Hepatocyte (in vitro differentiated cells): ENCODE data around the gene UBR3. TPM values are rescaled to one million over a fixed set of nuclear protein-coding genes. Genes with fewer than 3 reads are reported as not detected.

ENCODE experiments used
- DNase-seq: peaks from one replicate; pipeline ENCODE4 v3.0.0-alpha.2; 2016; ENCODE audit warnings: low spot score
- H2AFZ ChIP-seq: fragments of 200-600 bp; sonication (generic); 2 replicates; pipeline ENCODE4 v1.6.0; 2016; ENCODE audit warnings: antibody characterized with exemption, mild to moderate bottlenecking
- H3K27ac ChIP-seq: fragments of 200-600 bp; sonication (generic); 2 replicates; pipeline ENCODE4 v1.5.1; 2016; ENCODE audit warnings: mild to moderate bottlenecking
- H3K27me3 ChIP-seq: fragments of 200-600 bp; sonication (generic); 2 replicates; pipeline ENCODE4 v1.6.1; 2016
- H3K36me3 ChIP-seq: fragments of 200-600 bp; sonication (generic); replicated peaks from 2 replicates; pipeline ENCODE4 v1.5.1; 2016; ENCODE audit warnings: low read depth; ENCODE audit not compliant: insufficient read depth
- H3K4me1 ChIP-seq: fragments of 200-600 bp; sonication (generic); 2 replicates; pipeline ENCODE4 v1.5.1; 2016; ENCODE audit warnings: mild to moderate bottlenecking, moderate library complexity; ENCODE audit not compliant: insufficient read depth
- H3K4me2 ChIP-seq: fragments of 200-600 bp; sonication (generic); 2 replicates; pipeline ENCODE4 v1.6.0; 2016
- H3K4me3 ChIP-seq: fragments of 200-600 bp; sonication (generic); 2 replicates; pipeline ENCODE4 v1.5.1; 2016; ENCODE audit warnings: mild to moderate bottlenecking
- H3K79me2 ChIP-seq: fragments of 200-600 bp; sonication (generic); 2 replicates; pipeline ENCODE4 v1.6.0; 2017; ENCODE audit warnings: mild to moderate bottlenecking
- H3K9me2 ChIP-seq: fragments of 200-600 bp; sonication (generic); replicated peaks from 2 replicates; pipeline ENCODE4 v1.6.0; 2017; ENCODE audit warnings: mild to moderate bottlenecking; ENCODE audit not compliant: insufficient read depth
- H3K9me3 ChIP-seq: fragments of 200-600 bp; sonication (generic); 2 replicates; pipeline ENCODE4 v1.5.1; 2016; ENCODE audit warnings: low read depth, mild to moderate bottlenecking
- H4K20me1 ChIP-seq: fragments of 200-600 bp; sonication (generic); 2 replicates; pipeline ENCODE4 v1.6.0; 2016; ENCODE audit warnings: mild to moderate bottlenecking; ENCODE audit not compliant: insufficient read depth, poor library complexity, severe bottlenecking
- CTCF ChIP-seq: fragments of 200-600 bp; sonication (generic); IDR thresholded peaks from 2 replicates; pipeline ENCODE4 v1.5.1; 2016; ENCODE audit warnings: antibody characterized with exemption, mild to moderate bottlenecking; ENCODE audit not compliant: poor library complexity
- EZH2 ChIP-seq: fragments of 200-600 bp; sonication (generic); IDR thresholded peaks from 2 replicates; pipeline ENCODE4 v1.6.1; 2016; ENCODE audit warnings: antibody characterized with exemption, mild to moderate bottlenecking, borderline replicate concordance
- EZH2phosphoT487 ChIP-seq: fragments of 200-600 bp; sonication (generic); IDR thresholded peaks from one replicate; pipeline ENCODE4 v1.6.1; 2018; ENCODE audit warnings: antibody characterized with exemption, mild to moderate bottlenecking, low read depth, moderate library complexity; ENCODE audit not compliant: unreplicated experiment, severe bottlenecking
- WGBS: methylation state at CpG from one replicate; pipeline ENCODE4 v1.1.6; 2016; ENCODE audit warnings: low lambda C conversion rate; ENCODE audit errors: missing lambda C conversion rate; 5-methylcytosine and 5-hydroxymethylcytosine counted together
- polyA plus RNA-seq: library from polyadenylated mRNA; unstranded; fragments of >200 nt; fragmentation: Nextera tagmentation; extraction: Ambion mirVana; gene quantifications from 2 replicates; pipeline ENCODE4 v1.2.1, GENCODE V29; 2016
- total RNA-seq: library from RNA; depleted of rRNA; stranded (reverse); fragments of >200 nt; gene quantifications from 2 replicates; pipeline ENCODE4 v1.2.3, GENCODE V29; 2014

The UBR3 gene
- total and polyA plus RNA-seq, 2 experiments from 2014 or later = 10.1 to 40.4 TPM

GRCh38 chr2:169797601-169798000 lies 29.7 kb upstream of the UBR3 start:
- H3K4me3 ChIP-seq = no peak overlapping the region
- no peaks in the 10 kb centered on the region for H3K9me3 ChIP-seq
- DNase-seq = no peak
- H3K27ac ChIP-seq = no peak overlapping the region
- peaks cover 4% of the 10 kb centered on the region for H3K4me1 ChIP-seq
- H3K79me2 ChIP-seq = peaks cover 35% of the 10 kb centered on the region
- WGBS = 90% methylated on average over 5 of the region's 5 CpGs
- H3K27me3 ChIP-seq = no peaks in the 10 kb centered on the region
- peaks cover 3% of the 10 kb centered on the region for H4K20me1 ChIP-seq
- no peak overlapping the region for H2AFZ ChIP-seq
- no peak overlapping the region for H3K4me2 ChIP-seq
- no peaks in the 10 kb centered on the region for H3K9me2 ChIP-seq
- TF ChIP-seq CTCF = no peak
- no peak for TF ChIP-seq EZH2phosphoT487
- no peak for TF ChIP-seq EZH2
- no peaks in the 10 kb centered on the region for H3K36me3 ChIP-seq

GRCh38 chr2:169798397-169798717 lies 28.9 kb upstream of the UBR3 start:
- no peak for DNase-seq
- Histone ChIP-seq H3K9me2 (no peaks in the 10 kb centered on the region), H2AFZ (peak overlapping the region; percentile 96), H3K79me2 (peaks cover 42% of the 10 kb centered on the region), H3K36me3 (no peaks in the 10 kb centered on the region), H4K20me1 (peaks cover 3% of the 10 kb centered on the region), H3K4me1 (peaks cover 4% of the 10 kb centered on the region), H3K4me2 (peak overlapping the region; percentile 79), H3K9me3 (no peaks in the 10 kb centered on the region), H3K27me3 (no peaks in the 10 kb centered on the region), H3K27ac (peak overlapping the region; percentile 88), H3K4me3 (peak overlapping the region; percentile 86)
- TF ChIP-seq EZH2 = no peak
- TF ChIP-seq CTCF = no peak
- TF ChIP-seq EZH2phosphoT487 = no peak
- WGBS = 20% methylated on average over 4 of the region's 4 CpGs

- H3K36me3 ChIP-seq = no peaks in the 10 kb centered on the region
- H4K20me1 ChIP-seq = peaks cover 3% of the 10 kb centered on the region
- no peaks in the 10 kb centered on the region for H3K9me3 ChIP-seq
- peak within 1 kb of the TSS; percentile 86 for H3K4me3 ChIP-seq
- H3K9me2 ChIP-seq = no peaks in the 10 kb centered on the region
- H3K27me3 ChIP-seq = no peaks in the 10 kb centered on the region
- H3K79me2 ChIP-seq = peaks cover 48% of the 10 kb centered on the region
- TF ChIP-seq EZH2phosphoT487 (no peak), CTCF (no peak), EZH2 (no peak)
- peak within 1 kb of the TSS; percentile 79 for H3K4me2 ChIP-seq
- 1% methylated on average over 66 of the region's 67 CpGs for WGBS
- peaks cover 4% of the 10 kb centered on the region for H3K4me1 ChIP-seq
- peak within 1 kb of the TSS; percentile 96 for H2AFZ ChIP-seq
- H3K27ac ChIP-seq = peak within 1 kb of the TSS; percentile 88
- peak; percentile 95 for DNase-seq
Observed at GRCh38 chr2:169798718-169799592, 28.3 kb upstream of the UBR3 start, which contains the start of gene SSB. Gene SSB, plus strand, starts transcription at chr2:169798871. Its CDS starts 2,090 bp downstream, at chr2:169800961.
